Neural cell (in vitro differentiated cells): ENCODE results near the gene CENPS. TPM values are rescaled to one million over a fixed set of nuclear protein-coding genes. Genes with fewer than 3 reads are reported as not detected.

Experiments used
- H2AFZ ChIP-seq: fragments of 200-600, 300-800 bp; sonication (generic), shearing (Covaris generic); 2 replicates; pipeline ENCODE4 v1.6.0; 2014; ENCODE audit warnings: low read depth, mild to moderate bottlenecking, antibody characterized with exemption, low read length, moderate library complexity
- H3F3A ChIP-seq: fragments of 200-600 bp; shearing (Covaris generic); 2 replicates; pipeline ENCODE4 v1.6.1; 2016; ENCODE audit warnings: mild to moderate bottlenecking, moderate library complexity, mixed read lengths, antibody characterized with exemption, low read length; ENCODE audit not compliant: insufficient read depth, poor library complexity, severe bottlenecking
- H3K27ac ChIP-seq: fragments of 200-600, 300-800 bp; sonication (generic), shearing (Covaris generic); 2 replicates; pipeline ENCODE4 v1.5.1; 2014; ENCODE audit warnings: mild to moderate bottlenecking, low read length, moderate library complexity
- H3K27me3 ChIP-seq: fragments of 300-800, 200-600 bp; sonication (generic), shearing (Covaris generic); 2 replicates; pipeline ENCODE4 v1.6.0; 2014; ENCODE audit warnings: mild to moderate bottlenecking, low read depth, low read length, moderate library complexity; ENCODE audit not compliant: insufficient read depth
- H3K36me3 ChIP-seq: fragments of 300-800, 200-600 bp; sonication (generic), shearing (Covaris generic); 2 replicates; pipeline ENCODE4 v1.5.1; 2014; ENCODE audit warnings: mild to moderate bottlenecking, antibody characterized with exemption, low read length, moderate library complexity; ENCODE audit not compliant: insufficient read depth
- H3K4me2 ChIP-seq: fragments of 300-800, 200-600 bp; sonication (generic), shearing (Covaris generic); 2 replicates; pipeline ENCODE4 v1.6.0; 2014; ENCODE audit warnings: mild to moderate bottlenecking, low read length
- H3K4me3 ChIP-seq: fragments of 300-800, 200-600 bp; sonication (generic), shearing (Covaris generic); 2 replicates; pipeline ENCODE4 v1.5.1; 2014; ENCODE audit warnings: mild to moderate bottlenecking, low read length, moderate library complexity
- H3K79me2 ChIP-seq: fragments of 200-600 bp; shearing (Covaris generic); replicated peaks from 2 replicates; pipeline ENCODE4 v1.6.0; 2014; ENCODE audit warnings: mild to moderate bottlenecking, low read length, moderate library complexity; ENCODE audit not compliant: insufficient read depth
- H3K9ac ChIP-seq: fragments of 300-800, 200-600 bp; sonication (generic), shearing (Covaris generic); 2 replicates; pipeline ENCODE4 v1.6.1; 2016; ENCODE audit warnings: mild to moderate bottlenecking, low read length, mixed read lengths
- H3K9me2 ChIP-seq: fragments of 200-600 bp; shearing (Covaris generic); 2 replicates; pipeline ENCODE4 v1.6.1; 2016; ENCODE audit warnings: mild to moderate bottlenecking, low read length, mixed read lengths; ENCODE audit not compliant: insufficient read depth
- H3K9me3 ChIP-seq: fragments of 200-600, 300-800 bp; sonication (generic), shearing (Covaris generic); 2 replicates; pipeline ENCODE4 v1.6.1; 2016; ENCODE audit warnings: mild to moderate bottlenecking, mixed run types, low read length, moderate library complexity, mixed read lengths
- H4K20me1 ChIP-seq: fragments of 200-600 bp; shearing (Covaris generic); 2 replicates; pipeline ENCODE4 v1.6.1; 2016; ENCODE audit warnings: mild to moderate bottlenecking, mixed run types; ENCODE audit not compliant: insufficient read depth
- CTCF ChIP-seq: fragments of 450-650 bp; IDR thresholded peaks from 2 replicates; pipeline ENCODE4 v1.5.1; 2014; ENCODE audit warnings: antibody characterized with exemption, mild to moderate bottlenecking, moderate library complexity; ENCODE audit not compliant: poor library complexity, severe bottlenecking
- EP300 ChIP-seq: fragments of 450-650 bp; conservative IDR thresholded peaks from 2 replicates; pipeline ENCODE4 v1.6.1; 2014; ENCODE audit warnings: antibody characterized with exemption, mild to moderate bottlenecking, moderate library complexity; ENCODE audit not compliant: poor library complexity, severe bottlenecking
- EZH2 ChIP-seq: fragments of 200-600, 300-800 bp; shearing (Covaris generic), sonication (generic); IDR thresholded peaks from 2 replicates; pipeline ENCODE4 v1.6.1; 2014; ENCODE audit warnings: antibody characterized with exemption, low read length, borderline replicate concordance, mild to moderate bottlenecking; ENCODE audit not compliant: insufficient read depth, poor library complexity, severe bottlenecking
- MXI1 ChIP-seq: fragments of 450-650 bp; conservative IDR thresholded peaks from 2 replicates; pipeline ENCODE4 v1.6.1; 2014; ENCODE audit warnings: antibody characterized with exemption, mild to moderate bottlenecking; ENCODE audit not compliant: poor library complexity, severe bottlenecking
- POLR2AphosphoS5 ChIP-seq: IDR thresholded peaks from 2 replicates; pipeline ENCODE4 v1.6.1; 2012
- RAD21 ChIP-seq: fragments of 450-650 bp; conservative IDR thresholded peaks from 2 replicates; pipeline ENCODE4 v1.6.1; 2014; ENCODE audit warnings: antibody characterized with exemption, mild to moderate bottlenecking, moderate library complexity
- SMC3 ChIP-seq: fragments of 450-650 bp; conservative IDR thresholded peaks from 2 replicates; pipeline ENCODE4 v1.6.1; 2014; ENCODE audit warnings: antibody characterized with exemption, mild to moderate bottlenecking, moderate library complexity; ENCODE audit not compliant: poor library complexity
- TAF1 ChIP-seq: IDR thresholded peaks from 2 replicates; pipeline ENCODE4 v1.6.1; 2012; ENCODE audit warnings: low read depth
- polyA plus RNA-seq: library from polyadenylated mRNA; depleted of rRNA; stranded (reverse); fragments of >200 nt; gene quantifications from 2 replicates; pipeline ENCODE4 v1.2.3, GENCODE V29; 2014
- TF ChIP-seq, protein P1 (sequence below): IDR thresholded peaks from 2 replicates; pipeline ENCODE4 v1.6.1; 2012; ENCODE audit warnings: borderline replicate concordance

The CENPS gene
- polyA plus RNA-seq, 1 donor from 2014 or later, result 16.5 TPM

- no peaks in the 10 kb centered on the region for H3K9me3 ChIP-seq
- H3F3A ChIP-seq, result no peaks in the 10 kb centered on the region
- H3K36me3 ChIP-seq, result no peaks in the 10 kb centered on the region
- peaks cover 28% of the 10 kb centered on the region for H3K79me2 ChIP-seq
- H3K4me3 ChIP-seq, result peak overlapping the region; percentile 99
- peak overlapping the region; percentile 86 for H3K4me2 ChIP-seq
- peak overlapping the region; percentile 74 for H3K9ac ChIP-seq
- H2AFZ ChIP-seq, result peak overlapping the region; percentile 51
- H4K20me1 ChIP-seq, result no peaks in the 10 kb centered on the region
- H3K9me2 ChIP-seq, result no peaks in the 10 kb centered on the region
- H3K27ac ChIP-seq, result peak overlapping the region; percentile 68
- no peaks in the 10 kb centered on the region for H3K27me3 ChIP-seq
- TF ChIP-seq, protein P1, sequence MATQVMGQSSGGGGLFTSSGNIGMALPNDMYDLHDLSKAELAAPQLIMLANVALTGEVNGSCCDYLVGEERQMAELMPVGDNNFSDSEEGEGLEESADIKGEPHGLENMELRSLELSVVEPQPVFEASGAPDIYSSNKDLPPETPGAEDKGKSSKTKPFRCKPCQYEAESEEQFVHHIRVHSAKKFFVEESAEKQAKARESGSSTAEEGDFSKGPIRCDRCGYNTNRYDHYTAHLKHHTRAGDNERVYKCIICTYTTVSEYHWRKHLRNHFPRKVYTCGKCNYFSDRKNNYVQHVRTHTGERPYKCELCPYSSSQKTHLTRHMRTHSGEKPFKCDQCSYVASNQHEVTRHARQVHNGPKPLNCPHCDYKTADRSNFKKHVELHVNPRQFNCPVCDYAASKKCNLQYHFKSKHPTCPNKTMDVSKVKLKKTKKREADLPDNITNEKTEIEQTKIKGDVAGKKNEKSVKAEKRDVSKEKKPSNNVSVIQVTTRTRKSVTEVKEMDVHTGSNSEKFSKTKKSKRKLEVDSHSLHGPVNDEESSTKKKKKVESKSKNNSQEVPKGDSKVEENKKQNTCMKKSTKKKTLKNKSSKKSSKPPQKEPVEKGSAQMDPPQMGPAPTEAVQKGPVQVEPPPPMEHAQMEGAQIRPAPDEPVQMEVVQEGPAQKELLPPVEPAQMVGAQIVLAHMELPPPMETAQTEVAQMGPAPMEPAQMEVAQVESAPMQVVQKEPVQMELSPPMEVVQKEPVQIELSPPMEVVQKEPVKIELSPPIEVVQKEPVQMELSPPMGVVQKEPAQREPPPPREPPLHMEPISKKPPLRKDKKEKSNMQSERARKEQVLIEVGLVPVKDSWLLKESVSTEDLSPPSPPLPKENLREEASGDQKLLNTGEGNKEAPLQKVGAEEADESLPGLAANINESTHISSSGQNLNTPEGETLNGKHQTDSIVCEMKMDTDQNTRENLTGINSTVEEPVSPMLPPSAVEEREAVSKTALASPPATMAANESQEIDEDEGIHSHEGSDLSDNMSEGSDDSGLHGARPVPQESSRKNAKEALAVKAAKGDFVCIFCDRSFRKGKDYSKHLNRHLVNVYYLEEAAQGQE, result no peak
- TF ChIP-seq MXI1 (no peak), EP300 (no peak), POLR2AphosphoS5 (no peak), CTCF (no peak), EZH2 (no peak), TAF1 (no peak), RAD21 (peak; percentile 32)
Observed at GRCh38 chr1:10398278-10398733, 31.9 kb upstream of the CENPS start.

DNA sequence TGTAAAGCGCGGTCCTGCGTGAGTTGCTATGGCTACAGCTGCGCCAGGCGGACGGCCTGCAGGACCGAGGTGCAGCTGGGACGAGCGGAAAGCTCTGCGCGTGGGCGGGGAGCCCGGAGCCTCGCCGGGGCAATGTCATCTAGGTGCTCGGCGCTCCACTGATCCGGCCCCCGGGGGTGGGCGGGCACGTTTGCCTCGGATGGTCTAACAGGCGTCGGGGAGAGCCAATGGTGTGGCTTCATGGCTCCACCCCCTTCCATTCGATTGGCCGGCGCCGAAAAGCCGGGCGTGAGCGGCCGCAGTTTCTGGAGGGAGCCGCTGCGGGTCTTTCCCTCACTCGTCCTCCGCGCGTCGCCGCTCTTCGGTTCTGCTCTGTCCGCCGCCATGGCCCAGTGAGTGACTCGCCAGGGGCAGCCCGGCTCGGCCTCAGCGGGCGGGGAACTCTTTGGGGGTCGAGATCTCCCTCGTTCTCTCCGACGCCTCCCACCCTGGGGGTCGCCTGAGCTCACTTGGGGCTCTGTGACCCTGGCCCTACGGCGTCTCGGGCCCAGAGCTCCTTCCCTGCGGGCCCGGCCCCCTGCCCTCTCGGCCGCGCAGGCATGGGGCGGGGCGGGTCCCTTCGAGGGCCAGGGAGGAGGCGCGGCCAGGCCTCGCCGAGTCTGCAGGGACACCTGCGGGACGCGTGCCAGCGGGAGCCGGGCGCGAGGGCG is 31.3 kb upstream of the CENPS start, which contains the start of gene PGD:
TSS of gene PGD (plus strand) at position 331 of the 710 bp plus-strand sequence. CDS start at position 385, 54 bp downstream.
- Histone ChIP-seq H2AFZ (peak within 1 kb of the TSS; percentile 56), H3K9me2 (no peaks in the 10 kb centered on the region), H3K36me3 (no peaks in the 10 kb centered on the region), H3K27me3 (no peaks in the 10 kb centered on the region), H4K20me1 (no peaks in the 10 kb centered on the region), H3K4me3 (peak within 1 kb of the TSS; percentile 99), H3K9ac (peak within 1 kb of the TSS; percentile 85), H3K9me3 (no peaks in the 10 kb centered on the region), H3K4me2 (peak within 1 kb of the TSS; percentile 86), H3F3A (no peaks in the 10 kb centered on the region), H3K79me2 (peaks cover 28% of the 10 kb centered on the region), H3K27ac (peak within 1 kb of the TSS; percentile 81)
- TF ChIP-seq EP300 (no peak), CTCF (peak; percentile 44), POLR2AphosphoS5 (peak; percentile 82), SMC3 (no peak), TAF1 (peak; percentile 71), MXI1 (peak; percentile 90), RAD21 (no peak), EZH2 (no peak)
- TF ChIP-seq, protein P1, result peak; percentile 77
